Panc1 (cell line): Measurements from ENCODE around the gene MAP7. TPM values are rescaled to one million over a fixed set of nuclear protein-coding genes. Genes with fewer than 3 reads are reported as not detected.

ENCODE experiments used
- ATAC-seq: fragments of 200-7000 bp; cut with Tn5 transposase; 2 replicates; pipeline ENCODE4 v1.9.1; 2020; ENCODE audit warnings: mild to moderate bottlenecking, moderate library complexity
- BruUV-seq: library from RNA; stranded (reverse); fragments of 400-500 nt; replicated peaks from 2 replicates; lab custom pipeline; 2021; lab: Mats Ljungman, UMichigan
- CTCF ChIA-PET: fragments of 300-600 bp; sonication (Branson Sonifier 250); formaldehyde crosslinking; loops from one replicate; lab custom pipeline; 2022; ENCODE audit warnings: antibody characterized with exemption; lab: Charles Lee
- POLR2A ChIA-PET: fragments of 300-600 bp; sonication (Branson Sonifier 250); formaldehyde crosslinking; loops from one replicate; lab custom pipeline; 2022; ENCODE audit warnings: antibody characterized with exemption; lab: Charles Lee
- DNase-seq: peaks from one replicate; pipeline ENCODE4 v3.0.0-alpha.2; 2010; ENCODE audit warnings: low read depth, low spot score
- H3K27ac ChIP-seq: 2 replicates; pipeline ENCODE4 v1.5.1; 2011; ENCODE audit warnings: mild to moderate bottlenecking, low read length, inconsistent platforms
- H3K27me3 ChIP-seq: fragments of 200-500 bp; sonication (Bioruptor generic); 2 replicates; pipeline ENCODE4 v1.6.0; 2014; ENCODE audit warnings: low read length, inconsistent platforms; ENCODE audit not compliant: control insufficient read depth, insufficient read depth
- H3K36me3 ChIP-seq: fragments of 200-500 bp; sonication (Bioruptor generic); 2 replicates; pipeline ENCODE4 v1.5.1; 2014; ENCODE audit warnings: inconsistent platforms, mild to moderate bottlenecking, low read length, moderate library complexity; ENCODE audit not compliant: control insufficient read depth, insufficient read depth
- H3K4me1 ChIP-seq: 2 replicates; pipeline ENCODE4 v1.5.1; 2011; ENCODE audit warnings: inconsistent platforms, mild to moderate bottlenecking, low read length, moderate library complexity; ENCODE audit not compliant: control insufficient read depth, insufficient read depth
- H3K4me3 ChIP-seq, 2 experiments: 2 replicates each; pipeline ENCODE4 v1.5.1; 2011 to 2012; ENCODE audit warnings: low read depth in 2 of 2, low read length in 2 of 2, mild to moderate bottlenecking in 2 of 2, inconsistent platforms in 1 of 2, moderate library complexity in 1 of 2
- H3K9me3 ChIP-seq: fragments of 200-500 bp; sonication (Bioruptor generic); 2 replicates; pipeline ENCODE4 v1.5.1; 2014; ENCODE audit warnings: low read depth, mild to moderate bottlenecking, inconsistent platforms, low read length, moderate library complexity; ENCODE audit not compliant: control insufficient read depth, insufficient read depth
- POLR2AphosphoS5 ChIP-seq: IDR thresholded peaks from 2 replicates; pipeline ENCODE4 v1.6.1; 2012; ENCODE audit warnings: mild to moderate bottlenecking, low read depth, low read length, moderate library complexity
- SIN3A ChIP-seq: IDR thresholded peaks from 2 replicates; pipeline ENCODE4 v1.6.1; 2012; ENCODE audit warnings: low read depth, mild to moderate bottlenecking, low read length, moderate library complexity, borderline replicate concordance; ENCODE audit not compliant: insufficient read depth
- TCF7L2 ChIP-seq: IDR thresholded peaks from 2 replicates; pipeline ENCODE4 v1.6.1; 2011; ENCODE audit warnings: mild to moderate bottlenecking, low read depth, low read length, inconsistent platforms
- in situ Hi-C: cut with HindIII; loops from 2 replicates; pipeline ENCODE4 v1.10.0; 2016; ENCODE audit warnings: low sequenced_read_pairs, low pct_unique_long_range_greater_than_20kb
- intact Hi-C: fragments of 100-400 bp; cut with micrococcal nuclease; formaldehyde crosslinking; loops from one replicate; pipeline ENCODE4 v1.10.0; 2022; ENCODE audit not compliant: unreplicated experiment
- total RNA-seq: library from RNA; stranded (reverse); gene quantifications from one replicate; pipeline ENCODE4 v1.2.1, GENCODE V29; 2021; ENCODE audit not compliant: unreplicated experiment
- TF ChIP-seq, protein P1 (sequence below), 2 experiments: IDR thresholded peaks; 2 replicates each; pipeline ENCODE4 v1.6.1; 2011 to 2012; ENCODE audit warnings: low read depth in 2 of 2, control low read depth in 1 of 2, low read length in 1 of 2, mild to moderate bottlenecking in 1 of 2, moderate library complexity in 1 of 2; ENCODE audit not compliant: insufficient read depth in 1 of 2
- TF ChIP-seq, protein P2 (sequence below): fragments of 450-650 bp; IDR thresholded peaks from 2 replicates; pipeline ENCODE4 v1.5.1; 2017; ENCODE audit warnings: mild to moderate bottlenecking

Gene MAP7
- total RNA-seq, 1 experiment from 2014 or later = 1.8 TPM

DNA sequence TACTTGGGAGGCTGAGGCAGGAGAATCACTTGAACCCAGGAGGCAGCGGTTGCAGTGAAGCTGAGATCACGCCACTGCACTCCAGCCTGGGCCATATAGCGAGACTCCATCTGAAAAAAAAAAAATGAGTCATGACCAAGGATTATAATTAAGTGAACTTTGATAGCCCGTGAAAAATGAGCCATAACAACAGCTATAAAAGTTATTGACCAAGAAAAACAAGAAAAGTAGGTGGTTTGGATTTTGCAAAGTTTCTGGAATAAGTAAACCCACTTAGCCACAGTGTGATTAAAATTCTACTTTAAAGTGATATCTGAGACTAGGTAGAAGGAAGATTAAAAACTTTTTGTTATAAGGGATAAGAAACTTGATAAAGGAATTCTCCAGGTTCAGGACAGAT is 234.6 kb downstream of the MAP7 start:
- DNase-seq = no peak
- no TSS peak for BruUV-seq
- ChIA-PET CTCF (no interaction called here), POLR2A (no interaction called here)
- H3K36me3 ChIP-seq = no peaks in the 10 kb centered on the region
- TF ChIP-seq SIN3A (no peak), POLR2AphosphoS5 (no peak), TCF7L2 (no peak)
- TF ChIP-seq, protein P1, sequence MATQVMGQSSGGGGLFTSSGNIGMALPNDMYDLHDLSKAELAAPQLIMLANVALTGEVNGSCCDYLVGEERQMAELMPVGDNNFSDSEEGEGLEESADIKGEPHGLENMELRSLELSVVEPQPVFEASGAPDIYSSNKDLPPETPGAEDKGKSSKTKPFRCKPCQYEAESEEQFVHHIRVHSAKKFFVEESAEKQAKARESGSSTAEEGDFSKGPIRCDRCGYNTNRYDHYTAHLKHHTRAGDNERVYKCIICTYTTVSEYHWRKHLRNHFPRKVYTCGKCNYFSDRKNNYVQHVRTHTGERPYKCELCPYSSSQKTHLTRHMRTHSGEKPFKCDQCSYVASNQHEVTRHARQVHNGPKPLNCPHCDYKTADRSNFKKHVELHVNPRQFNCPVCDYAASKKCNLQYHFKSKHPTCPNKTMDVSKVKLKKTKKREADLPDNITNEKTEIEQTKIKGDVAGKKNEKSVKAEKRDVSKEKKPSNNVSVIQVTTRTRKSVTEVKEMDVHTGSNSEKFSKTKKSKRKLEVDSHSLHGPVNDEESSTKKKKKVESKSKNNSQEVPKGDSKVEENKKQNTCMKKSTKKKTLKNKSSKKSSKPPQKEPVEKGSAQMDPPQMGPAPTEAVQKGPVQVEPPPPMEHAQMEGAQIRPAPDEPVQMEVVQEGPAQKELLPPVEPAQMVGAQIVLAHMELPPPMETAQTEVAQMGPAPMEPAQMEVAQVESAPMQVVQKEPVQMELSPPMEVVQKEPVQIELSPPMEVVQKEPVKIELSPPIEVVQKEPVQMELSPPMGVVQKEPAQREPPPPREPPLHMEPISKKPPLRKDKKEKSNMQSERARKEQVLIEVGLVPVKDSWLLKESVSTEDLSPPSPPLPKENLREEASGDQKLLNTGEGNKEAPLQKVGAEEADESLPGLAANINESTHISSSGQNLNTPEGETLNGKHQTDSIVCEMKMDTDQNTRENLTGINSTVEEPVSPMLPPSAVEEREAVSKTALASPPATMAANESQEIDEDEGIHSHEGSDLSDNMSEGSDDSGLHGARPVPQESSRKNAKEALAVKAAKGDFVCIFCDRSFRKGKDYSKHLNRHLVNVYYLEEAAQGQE (IDR thresholded peaks at IDR 0.05; ENCODE audit: insufficient read depth in 1 of 2, low read depth in 2 of 2, low read length in 1 of 2) = no peak
- TF ChIP-seq, protein P2, sequence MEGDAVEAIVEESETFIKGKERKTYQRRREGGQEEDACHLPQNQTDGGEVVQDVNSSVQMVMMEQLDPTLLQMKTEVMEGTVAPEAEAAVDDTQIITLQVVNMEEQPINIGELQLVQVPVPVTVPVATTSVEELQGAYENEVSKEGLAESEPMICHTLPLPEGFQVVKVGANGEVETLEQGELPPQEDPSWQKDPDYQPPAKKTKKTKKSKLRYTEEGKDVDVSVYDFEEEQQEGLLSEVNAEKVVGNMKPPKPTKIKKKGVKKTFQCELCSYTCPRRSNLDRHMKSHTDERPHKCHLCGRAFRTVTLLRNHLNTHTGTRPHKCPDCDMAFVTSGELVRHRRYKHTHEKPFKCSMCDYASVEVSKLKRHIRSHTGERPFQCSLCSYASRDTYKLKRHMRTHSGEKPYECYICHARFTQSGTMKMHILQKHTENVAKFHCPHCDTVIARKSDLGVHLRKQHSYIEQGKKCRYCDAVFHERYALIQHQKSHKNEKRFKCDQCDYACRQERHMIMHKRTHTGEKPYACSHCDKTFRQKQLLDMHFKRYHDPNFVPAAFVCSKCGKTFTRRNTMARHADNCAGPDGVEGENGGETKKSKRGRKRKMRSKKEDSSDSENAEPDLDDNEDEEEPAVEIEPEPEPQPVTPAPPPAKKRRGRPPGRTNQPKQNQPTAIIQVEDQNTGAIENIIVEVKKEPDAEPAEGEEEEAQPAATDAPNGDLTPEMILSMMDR = no peak
- no peaks in the 10 kb centered on the region for H3K9me3 ChIP-seq
- H3K27me3 ChIP-seq = peaks cover 3% of the 10 kb centered on the region; the same call in 1 of the 2 replicates
- H3K4me3 ChIP-seq = no peak overlapping the region
- in situ Hi-C loops (no loop called here), intact Hi-C loops (loop anchor here (5.0 kb wide), 1 partner anchor 63 kb away; the partner anchor contains the start of gene MTFR2)
- H3K4me1 ChIP-seq = no peaks in the 10 kb centered on the region
- no peak for ATAC-seq
- H3K27ac ChIP-seq = no peak overlapping the region

DNA sequence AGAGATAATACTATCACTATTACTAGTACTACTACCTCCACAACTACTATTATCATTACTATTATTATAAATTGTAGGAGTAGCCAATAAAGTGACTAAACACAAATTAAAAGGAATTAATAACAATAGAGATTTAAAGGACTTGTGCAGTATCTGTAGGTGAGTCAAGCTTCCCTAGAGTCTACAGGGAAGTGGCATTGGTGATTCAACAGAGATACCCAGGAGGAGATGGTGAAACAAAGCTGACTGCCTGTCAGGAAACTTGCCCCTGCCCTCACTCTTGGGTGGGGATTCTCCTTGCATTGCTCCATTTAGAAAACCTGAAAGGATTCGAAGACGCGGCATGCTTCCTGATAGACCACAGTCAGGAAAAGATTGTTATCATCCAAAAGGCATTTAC is 237.2 kb downstream of the MAP7 start:
- ChIA-PET POLR2A (interaction anchor here (1.0 kb wide), 1 partner anchor 23 kb away, joined by 3 read pairs; the partner anchor contains the start of gene BCLAF1), CTCF (interaction anchor here (0.6 kb wide), 1 partner anchor 1107 kb away, joined by 3 read pairs; no protein-coding TSS in a partner anchor)
- H3K27ac ChIP-seq = no peak overlapping the region
- ATAC-seq (no peak), DNase-seq (no peak)
- no TSS peak for BruUV-seq
- H3K9me3 ChIP-seq = no peaks in the 10 kb centered on the region
- no peaks in the 10 kb centered on the region for H3K4me1 ChIP-seq
- H3K36me3 ChIP-seq = no peaks in the 10 kb centered on the region
- intact Hi-C loops (no loop called here), in situ Hi-C loops (no loop called here)
- H3K4me3 ChIP-seq = no peak overlapping the region
- TF ChIP-seq, protein P1 (IDR thresholded peaks at IDR 0.05; ENCODE audit: insufficient read depth in 1 of 2, low read depth in 2 of 2, low read length in 1 of 2) = no peak
- TF ChIP-seq, protein P2 = no peak
- TF ChIP-seq SIN3A (no peak), POLR2AphosphoS5 (no peak), TCF7L2 (no peak)
- H3K27me3 ChIP-seq = peaks cover 3% of the 10 kb centered on the region; the same call in 1 of the 2 replicates
